SK-N-SH (cell line): Measurements from ENCODE around the gene EML1. TPM values are rescaled to one million over a fixed set of nuclear protein-coding genes. Genes with fewer than 3 reads are reported as not detected.

ENCODE experiments used
- CTCF ChIA-PET: fragments of 300-600, 350-600 bp; formaldehyde crosslinking; extraction: SDS; loops from one replicate; lab custom pipeline; 2021; lab: Yijun Ruan, JAX
- POLR2A ChIA-PET: fragments of 350-600 bp; sonication (Branson Sonifier 250); formaldehyde crosslinking; extraction: SDS; loops from one replicate; lab custom pipeline; 2020; ENCODE audit warnings: antibody characterized with exemption, inconsistent platforms; lab: Yijun Ruan, JAX
- DNase-seq: peaks from one replicate; pipeline ENCODE4 v3.0.0; 2012
- H2AFZ ChIP-seq: fragments of 200-600 bp; sonication (generic); 2 replicates; pipeline ENCODE4 v1.8.1; 2016; ENCODE audit warnings: antibody characterized with exemption, mild to moderate bottlenecking, low read depth
- H3F3A ChIP-seq: fragments of 200-600 bp; sonication (generic); replicated peaks from 2 replicates; pipeline ENCODE3; 2016; ENCODE audit warnings: antibody characterized with exemption, mild to moderate bottlenecking; ENCODE audit not compliant: insufficient read depth
- H3K27ac ChIP-seq, 2 experiments: fragments of 200-500 bp in 1 of 2; fragments of 200-600 bp in 1 of 2; sonication (Bioruptor generic) in 1 of 2; sonication (generic), shearing (Covaris generic) in 1 of 2; 2 replicates each; pipeline versions ENCODE4 v1.5.1 to v1.6.1; 2014 to 2016; ENCODE audit warnings: low read depth in 2 of 2, inconsistent platforms in 1 of 2, low read length in 1 of 2, mild to moderate bottlenecking in 1 of 2, mixed read lengths in 1 of 2
- H3K27me3 ChIP-seq: fragments of 200-600 bp; sonication (generic), shearing (Covaris generic); 2 replicates; pipeline ENCODE4 v1.6.1; 2016; ENCODE audit warnings: mixed run types; ENCODE audit not compliant: insufficient read depth
- H3K36me3 ChIP-seq, 2 experiments: fragments of 200-500 bp in 1 of 2; fragments of 200-600 bp in 1 of 2; sonication (Bioruptor generic) in 1 of 2; sonication (generic) in 1 of 2; replicated peaks in 1 of 2; 2 replicates each; pipeline versions ENCODE3 to v1.5.1; 2014 to 2016; ENCODE audit warnings: low read length in 1 of 2, mild to moderate bottlenecking in 1 of 2; ENCODE audit not compliant: insufficient read depth in 2 of 2, control insufficient read depth in 1 of 2
- H3K4me1 ChIP-seq, 2 experiments: fragments of 200-500 bp in 1 of 2; fragments of 200-600 bp in 1 of 2; sonication (Bioruptor generic) in 1 of 2; sonication (generic), shearing (Covaris generic) in 1 of 2; 2 replicates each; pipeline versions ENCODE4 v1.5.1 to v1.6.1; 2014 to 2016; ENCODE audit warnings: low read depth in 1 of 2, low read length in 1 of 2, mixed run types in 1 of 2; ENCODE audit not compliant: insufficient read depth in 2 of 2, control insufficient read depth in 1 of 2
- H3K4me2 ChIP-seq: fragments of 200-600 bp; sonication (generic), shearing (Covaris generic); 2 replicates; pipeline ENCODE4 v1.6.1; 2017; ENCODE audit warnings: mixed run types
- H3K4me3 ChIP-seq, 2 experiments: fragments of 200-500 bp in 1 of 2; fragments of 200-600 bp in 1 of 2; sonication (Bioruptor generic) in 1 of 2; sonication (generic), shearing (Covaris generic) in 1 of 2; 2 replicates each; pipeline versions ENCODE4 v1.5.1 to v1.8.1; 2014 to 2016; ENCODE audit warnings: low read depth in 2 of 2, inconsistent platforms in 1 of 2, low read length in 1 of 2, mild to moderate bottlenecking in 1 of 2, mixed read lengths in 1 of 2, moderate library complexity in 1 of 2
- H3K79me2 ChIP-seq: fragments of 200-600 bp; sonication (generic); 2 replicates; pipeline ENCODE4 v1.8.1; 2017; ENCODE audit warnings: mild to moderate bottlenecking; ENCODE audit not compliant: insufficient read depth
- H3K9ac ChIP-seq: fragments of 200-600 bp; sonication (generic); 2 replicates; pipeline ENCODE4 v1.6.1; 2017; ENCODE audit warnings: mixed run types
- H3K9me2 ChIP-seq: fragments of 200-600 bp; sonication (generic); 2 replicates; pipeline ENCODE4 v1.6.1; 2017; ENCODE audit warnings: mixed run types
- H3K9me3 ChIP-seq: fragments of 200-600 bp; sonication (generic); 2 replicates; pipeline ENCODE4 v1.6.1; 2017; ENCODE audit warnings: mixed run types, mild to moderate bottlenecking, moderate library complexity
- H4K20me1 ChIP-seq: fragments of 200-600 bp; sonication (generic); 2 replicates; pipeline ENCODE4 v1.6.1; 2017; ENCODE audit warnings: mild to moderate bottlenecking, mixed run types; ENCODE audit not compliant: insufficient read depth
- EP300 ChIP-seq, 2 experiments: IDR thresholded peaks; 2 replicates each; pipeline versions ENCODE4 v1.4.0 to v1.6.1; 2012; ENCODE audit warnings: borderline replicate concordance in 1 of 2, low read depth in 1 of 2, low read length in 1 of 2
- FOXJ3 ChIP-seq: sonication (generic); formaldehyde crosslinking; IDR thresholded peaks from 2 replicates; pipeline ENCODE4 v1.5.1; 2020; ENCODE audit warnings: mild to moderate bottlenecking, missing genetic modification reagents
- FOXM1 ChIP-seq: IDR thresholded peaks from 2 replicates; pipeline ENCODE4 v1.4.0; 2012; ENCODE audit warnings: low read depth, mild to moderate bottlenecking
- IRF3 ChIP-seq: fragments of 150-350 bp; IDR thresholded peaks from 2 replicates; pipeline ENCODE4 v1.6.1; 2016; ENCODE audit warnings: mild to moderate bottlenecking, low read depth, low read length
- MAX ChIP-seq: IDR thresholded peaks from 2 replicates; pipeline ENCODE4 v1.4.0; 2012; ENCODE audit warnings: low read depth
- MXI1 ChIP-seq: IDR thresholded peaks from 2 replicates; pipeline ENCODE4 v1.6.1; 2012; ENCODE audit warnings: mild to moderate bottlenecking, low read depth, low read length, improper control_type of control experiment
- NFIC ChIP-seq: IDR thresholded peaks from 2 replicates; pipeline ENCODE4 v1.4.0; 2012; ENCODE audit warnings: borderline replicate concordance
- NRF1 ChIP-seq: IDR thresholded peaks from 2 replicates; pipeline ENCODE4 v1.6.1; 2012; ENCODE audit warnings: low read depth, mild to moderate bottlenecking, low read length
- REST ChIP-seq: IDR thresholded peaks from 2 replicates; pipeline ENCODE4 v1.6.1; 2012; ENCODE audit warnings: mild to moderate bottlenecking, low read depth, low read length, moderate library complexity
- RFX5 ChIP-seq: IDR thresholded peaks from 2 replicates; pipeline ENCODE4 v1.6.1; 2012; ENCODE audit warnings: mild to moderate bottlenecking, improper control_type of control experiment, low read length
- SIN3A ChIP-seq: IDR thresholded peaks from 2 replicates; pipeline ENCODE4 v1.6.1; 2012; ENCODE audit warnings: low read depth, mild to moderate bottlenecking, low read length, moderate library complexity, borderline replicate concordance
- TCF12 ChIP-seq: IDR thresholded peaks from 2 replicates; pipeline ENCODE4 v1.4.0; 2012
- TEAD4 ChIP-seq: IDR thresholded peaks from 2 replicates; pipeline ENCODE4 v1.4.0; 2012; ENCODE audit warnings: mild to moderate bottlenecking, borderline replicate concordance; ENCODE audit not compliant: insufficient read depth
- WGBS: methylation state at CpG from one replicate; pipeline ENCODE4 v1.1.6; 2017; ENCODE audit warnings: low lambda C conversion rate; 5-methylcytosine and 5-hydroxymethylcytosine counted together
- polyA plus RNA-seq, 3 experiments: library from polyadenylated mRNA; depleted of rRNA; stranded (reverse); fragments of >200 nt; gene quantifications; 2 replicates each; pipeline ENCODE4 v1.2.3, GENCODE V29; 2012
- TF ChIP-seq, protein P1 (sequence below): fragments of 150-350 bp; IDR thresholded peaks from 2 replicates; pipeline ENCODE4 v1.6.1; 2017; ENCODE audit warnings: antibody characterized with exemption, low read length, low read depth, borderline replicate concordance
- TF ChIP-seq, protein P2 (sequence below): IDR thresholded peaks from 2 replicates; pipeline ENCODE4 v1.4.0; 2012; ENCODE audit warnings: low read depth, borderline replicate concordance
- TF ChIP-seq, protein P3 (sequence below): IDR thresholded peaks from 2 replicates; pipeline ENCODE4 v1.4.0; 2012; ENCODE audit warnings: low read depth, borderline replicate concordance

EML1 gene
- polyA plus RNA-seq, 1 of the 3 experiments (the other 2 are of a cell fraction): 6.3 TPM

- POLR2A ChIA-PET: interaction anchor here (1.0 to 1.2 kb wide), 2 partner anchors 21 to 43 kb away, joined by 3 read pairs; no protein-coding TSS in a partner anchor
- H3K4me2 ChIP-seq: peak overlapping the region; percentile 77
- H3F3A ChIP-seq: peaks cover 4% of the 10 kb centered on the region
- CTCF ChIA-PET: interaction anchor here (0.7 to 4.7 kb wide), 13 partner anchors 15 to 244 kb away, joined by 3 to 40 read pairs (median 3); no protein-coding TSS in a partner anchor
- TF ChIP-seq SIN3A: no peak
- no peak for TF ChIP-seq NFIC
- no peak for TF ChIP-seq FOXJ3 (CRISPR knock-in tag)
- TF ChIP-seq NRF1: no peak
- no peak for TF ChIP-seq FOXM1
- no peak for TF ChIP-seq REST
- no peak for TF ChIP-seq MAX
- TF ChIP-seq, protein P1, sequence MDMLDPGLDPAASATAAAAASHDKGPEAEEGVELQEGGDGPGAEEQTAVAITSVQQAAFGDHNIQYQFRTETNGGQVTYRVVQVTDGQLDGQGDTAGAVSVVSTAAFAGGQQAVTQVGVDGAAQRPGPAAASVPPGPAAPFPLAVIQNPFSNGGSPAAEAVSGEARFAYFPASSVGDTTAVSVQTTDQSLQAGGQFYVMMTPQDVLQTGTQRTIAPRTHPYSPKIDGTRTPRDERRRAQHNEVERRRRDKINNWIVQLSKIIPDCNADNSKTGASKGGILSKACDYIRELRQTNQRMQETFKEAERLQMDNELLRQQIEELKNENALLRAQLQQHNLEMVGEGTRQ: no peak
- no peak for TF ChIP-seq MXI1
- TF ChIP-seq RFX5: no peak
- no peak for TF ChIP-seq EP300 (IDR thresholded peaks at IDR 0.05; ENCODE audit: borderline replicate concordance in 1 of 2, low read depth in 1 of 2, low read length in 1 of 2)
- TF ChIP-seq TCF12: no peak
- TF ChIP-seq TEAD4: no peak
- TF ChIP-seq IRF3: no peak
- TF ChIP-seq, protein P2, sequence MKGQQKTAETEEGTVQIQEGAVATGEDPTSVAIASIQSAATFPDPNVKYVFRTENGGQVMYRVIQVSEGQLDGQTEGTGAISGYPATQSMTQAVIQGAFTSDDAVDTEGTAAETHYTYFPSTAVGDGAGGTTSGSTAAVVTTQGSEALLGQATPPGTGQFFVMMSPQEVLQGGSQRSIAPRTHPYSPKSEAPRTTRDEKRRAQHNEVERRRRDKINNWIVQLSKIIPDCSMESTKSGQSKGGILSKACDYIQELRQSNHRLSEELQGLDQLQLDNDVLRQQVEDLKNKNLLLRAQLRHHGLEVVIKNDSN: no peak
- TF ChIP-seq, protein P3, sequence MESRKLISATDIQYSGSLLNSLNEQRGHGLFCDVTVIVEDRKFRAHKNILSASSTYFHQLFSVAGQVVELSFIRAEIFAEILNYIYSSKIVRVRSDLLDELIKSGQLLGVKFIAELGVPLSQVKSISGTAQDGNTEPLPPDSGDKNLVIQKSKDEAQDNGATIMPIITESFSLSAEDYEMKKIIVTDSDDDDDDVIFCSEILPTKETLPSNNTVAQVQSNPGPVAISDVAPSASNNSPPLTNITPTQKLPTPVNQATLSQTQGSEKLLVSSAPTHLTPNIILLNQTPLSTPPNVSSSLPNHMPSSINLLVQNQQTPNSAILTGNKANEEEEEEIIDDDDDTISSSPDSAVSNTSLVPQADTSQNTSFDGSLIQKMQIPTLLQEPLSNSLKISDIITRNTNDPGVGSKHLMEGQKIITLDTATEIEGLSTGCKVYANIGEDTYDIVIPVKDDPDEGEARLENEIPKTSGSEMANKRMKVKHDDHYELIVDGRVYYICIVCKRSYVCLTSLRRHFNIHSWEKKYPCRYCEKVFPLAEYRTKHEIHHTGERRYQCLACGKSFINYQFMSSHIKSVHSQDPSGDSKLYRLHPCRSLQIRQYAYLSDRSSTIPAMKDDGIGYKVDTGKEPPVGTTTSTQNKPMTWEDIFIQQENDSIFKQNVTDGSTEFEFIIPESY: no peak
- H3K79me2 ChIP-seq: peaks cover 32% of the 10 kb centered on the region
- no peak overlapping the region for H3K9ac ChIP-seq
- no peaks in the 10 kb centered on the region for H3K9me2 ChIP-seq
- no peak for DNase-seq
- no peaks in the 10 kb centered on the region for H3K36me3 ChIP-seq
- H3K4me3 ChIP-seq: no peak overlapping the region; a peak in 1 of 4 replicates
- no peaks in the 10 kb centered on the region for H3K9me3 ChIP-seq
- H2AFZ ChIP-seq: no peak overlapping the region
- H3K27ac ChIP-seq: no peak overlapping the region
- H3K4me1 ChIP-seq: peaks cover 12 to 15% of the 10 kb centered on the region in 2 experiments; a peak in 3 of 4 replicates
- H4K20me1 ChIP-seq: peaks cover 9% of the 10 kb centered on the region; the same call in 1 of the 2 replicates
- WGBS: 94% methylated on average over 6 of the region's 6 CpGs
- no peaks in the 10 kb centered on the region for H3K27me3 ChIP-seq
These were observed 1.0 kb upstream of the EML1 start for GRCh38 chr14:99792210-99792535.
